SK-N-SH treated with all-trans-retinoic acid at 6 μM for 48 hours (cell line): ENCODE data around the gene STX1B.

Source experiments
- RARB ChIP-seq: fragments of 250-450 bp; sonication (Bioruptor Pico); IDR thresholded peaks from 2 replicates; pipeline ENCODE4 v1.8.0; 2021; ENCODE audit warnings: mild to moderate bottlenecking, moderate library complexity
- ZFP30 ChIP-seq: fragments of 450-650 bp; formaldehyde crosslinking; IDR thresholded peaks from 2 replicates; pipeline ENCODE4 v1.5.0; 2022; ENCODE audit warnings: mild to moderate bottlenecking, moderate library complexity
- ZNF70 ChIP-seq: fragments of 450-650 bp; formaldehyde crosslinking; IDR thresholded peaks from 2 replicates; pipeline ENCODE4 v1.5.0; 2020; ENCODE audit warnings: mild to moderate bottlenecking, moderate library complexity
- TF ChIP-seq, protein P1 (sequence below): fragments of 250-450 bp; sonication (Bioruptor Pico); IDR thresholded peaks from 2 replicates; pipeline ENCODE4 v1.5.1; 2021; ENCODE audit warnings: mild to moderate bottlenecking, moderate library complexity
- TF ChIP-seq, protein P2 (sequence below): fragments of 250-450 bp; sonication (Bioruptor Pico); IDR thresholded peaks from 2 replicates; pipeline ENCODE4 v1.8.0; 2020; ENCODE audit warnings: mild to moderate bottlenecking, moderate library complexity, borderline replicate concordance

DNA sequence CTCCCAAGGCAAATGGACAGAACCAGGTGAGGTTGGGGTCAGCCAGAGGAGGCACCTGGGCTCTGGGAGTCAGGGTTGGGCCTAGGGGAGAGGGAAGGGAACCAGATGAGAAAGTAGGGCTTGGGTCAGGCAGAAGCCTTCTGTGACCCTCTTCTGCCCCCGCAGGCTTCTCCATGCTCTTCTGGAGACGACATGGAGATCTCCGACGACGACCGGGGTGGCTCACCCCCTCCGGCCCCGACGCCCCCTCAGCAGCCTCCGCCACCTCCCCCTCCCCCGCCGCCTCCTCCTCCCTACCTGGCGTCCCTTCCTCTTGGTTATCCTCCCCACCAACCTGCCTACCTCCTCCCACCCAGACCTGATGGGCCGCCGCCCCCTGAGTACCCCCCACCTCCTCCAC, 45.0 kb downstream of the STX1B start:
- TF ChIP-seq, protein P1, sequence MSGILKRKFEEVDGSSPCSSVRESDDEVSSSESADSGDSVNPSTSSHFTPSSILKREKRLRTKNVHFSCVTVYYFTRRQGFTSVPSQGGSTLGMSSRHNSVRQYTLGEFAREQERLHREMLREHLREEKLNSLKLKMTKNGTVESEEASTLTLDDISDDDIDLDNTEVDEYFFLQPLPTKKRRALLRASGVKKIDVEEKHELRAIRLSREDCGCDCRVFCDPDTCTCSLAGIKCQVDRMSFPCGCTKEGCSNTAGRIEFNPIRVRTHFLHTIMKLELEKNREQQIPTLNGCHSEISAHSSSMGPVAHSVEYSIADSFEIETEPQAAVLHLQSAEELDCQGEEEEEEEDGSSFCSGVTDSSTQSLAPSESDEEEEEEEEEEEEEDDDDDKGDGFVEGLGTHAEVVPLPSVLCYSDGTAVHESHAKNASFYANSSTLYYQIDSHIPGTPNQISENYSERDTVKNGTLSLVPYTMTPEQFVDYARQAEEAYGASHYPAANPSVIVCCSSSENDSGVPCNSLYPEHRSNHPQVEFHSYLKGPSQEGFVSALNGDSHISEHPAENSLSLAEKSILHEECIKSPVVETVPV (CRISPR knock-in tag): no peak
- TF ChIP-seq, protein P2, sequence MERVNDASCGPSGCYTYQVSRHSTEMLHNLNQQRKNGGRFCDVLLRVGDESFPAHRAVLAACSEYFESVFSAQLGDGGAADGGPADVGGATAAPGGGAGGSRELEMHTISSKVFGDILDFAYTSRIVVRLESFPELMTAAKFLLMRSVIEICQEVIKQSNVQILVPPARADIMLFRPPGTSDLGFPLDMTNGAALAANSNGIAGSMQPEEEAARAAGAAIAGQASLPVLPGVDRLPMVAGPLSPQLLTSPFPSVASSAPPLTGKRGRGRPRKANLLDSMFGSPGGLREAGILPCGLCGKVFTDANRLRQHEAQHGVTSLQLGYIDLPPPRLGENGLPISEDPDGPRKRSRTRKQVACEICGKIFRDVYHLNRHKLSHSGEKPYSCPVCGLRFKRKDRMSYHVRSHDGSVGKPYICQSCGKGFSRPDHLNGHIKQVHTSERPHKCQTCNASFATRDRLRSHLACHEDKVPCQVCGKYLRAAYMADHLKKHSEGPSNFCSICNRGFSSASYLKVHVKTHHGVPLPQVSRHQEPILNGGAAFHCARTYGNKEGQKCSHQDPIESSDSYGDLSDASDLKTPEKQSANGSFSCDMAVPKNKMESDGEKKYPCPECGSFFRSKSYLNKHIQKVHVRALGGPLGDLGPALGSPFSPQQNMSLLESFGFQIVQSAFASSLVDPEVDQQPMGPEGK (CRISPR knock-in tag): no peak
- TF ChIP-seq ZNF70 (CRISPR knock-in tag): no peak
- TF ChIP-seq RARB (CRISPR knock-in tag): no peak
- no peak for TF ChIP-seq ZFP30 (CRISPR knock-in tag)
